Body of pancreas (tissue), 4 donors: Measurements from ENCODE around the gene SUN1. TPM values are rescaled to one million over a fixed set of nuclear protein-coding genes. Genes with fewer than 3 reads are reported as not detected.
A peak's percentile ranks its signal among the peaks of the same experiment; 100 is the strongest.

Experiments
- ATAC-seq: fragments of 150-250 bp; one replicate; pipeline ENCODE4 v1.9.1; 2016
- DNase-seq, 4 donors: peaks; one replicate each; pipeline ENCODE4 v3.0.0-alpha.2; 2019
- H3K27ac ChIP-seq, 4 donors: fragments of 200-600 bp; sonication (generic); 1 replicate in 3 of 4; 2 replicates in 1 of 4; pipeline versions ENCODE4 v1.5.1 to v1.6.1; 2016 to 2019; ENCODE audit warnings: mild to moderate bottlenecking in 1 of 4, mixed read lengths in 1 of 4, moderate library complexity in 1 of 4
- H3K27me3 ChIP-seq, 2 donors: fragments of 200-600 bp; sonication (generic); one replicate each; pipeline ENCODE4 v1.6.0; 2016; ENCODE audit warnings: mild to moderate bottlenecking in 1 of 2
- H3K36me3 ChIP-seq, 2 donors: fragments of 200-600 bp; sonication (generic); replicated peaks in 1 of 2; 2 replicates each; pipeline ENCODE4 v1.5.1; 2016; ENCODE audit warnings: low read depth in 2 of 2; ENCODE audit not compliant: insufficient read depth in 1 of 2
- H3K4me1 ChIP-seq: fragments of 200-600 bp; sonication (generic); one replicate; pipeline ENCODE4 v1.6.0; 2016
- H3K4me3 ChIP-seq, 2 donors: fragments of 200-600 bp; sonication (generic); 1 replicate in 1 of 2; 2 replicates in 1 of 2; pipeline ENCODE4 v1.5.1; 2016 to 2019
- H3K9me3 ChIP-seq, 3 donors: fragments of 200-600 bp; sonication (generic); 1 replicate in 2 of 3; 2 replicates in 1 of 3; pipeline ENCODE4 v1.5.1; 2016
- POLR2A ChIP-seq, 3 donors: fragments of 450-650 bp; IDR thresholded peaks; one replicate each; pipeline ENCODE4 v1.6.1; 2016; ENCODE audit warnings: antibody characterized with exemption in 3 of 3, mild to moderate bottlenecking in 2 of 3
- WGBS, 2 donors: methylation state at CpG; one replicate each; pipeline ENCODE4 v1.1.5; 2017; 5-methylcytosine and 5-hydroxymethylcytosine counted together
- intact Hi-C: fragments of 100-400 bp; cut with DNase I; formaldehyde crosslinking; loops from one replicate; pipeline ENCODE4 v1.15.1; 2023
- total RNA-seq, 2 donors: library from RNA; depleted of rRNA; stranded (reverse); fragments of >200 nt; gene quantifications; one replicate each; pipeline ENCODE4 v1.1.0, GENCODE V29; 2016
- TF ChIP-seq, protein P1 (sequence below), 7 experiments: fragments of 450-650 bp in 4 of 7; fragments of 200-600 bp in 3 of 7; sonication (generic) in 3 of 7; IDR thresholded peaks; one replicate each; pipeline ENCODE4 v1.5.1; 2016 to 2019; ENCODE audit warnings: antibody characterized with exemption in 7 of 7

SUN1 gene
- total RNA-seq, 2 donors from 2014 or later, result 75.8 to 122 TPM

GRCh38 chr7:865921-866320 lies 33.6 kb downstream of the SUN1 start:
- no peak overlapping the region for H3K4me3 ChIP-seq
- intact Hi-C loops, result no loop called here
- H3K9me3 ChIP-seq, result no peaks in the 10 kb centered on the region
- peaks cover 9 to 25% of the 10 kb centered on the region in 2 donors for H3K36me3 ChIP-seq
- TF ChIP-seq, protein P1, sequence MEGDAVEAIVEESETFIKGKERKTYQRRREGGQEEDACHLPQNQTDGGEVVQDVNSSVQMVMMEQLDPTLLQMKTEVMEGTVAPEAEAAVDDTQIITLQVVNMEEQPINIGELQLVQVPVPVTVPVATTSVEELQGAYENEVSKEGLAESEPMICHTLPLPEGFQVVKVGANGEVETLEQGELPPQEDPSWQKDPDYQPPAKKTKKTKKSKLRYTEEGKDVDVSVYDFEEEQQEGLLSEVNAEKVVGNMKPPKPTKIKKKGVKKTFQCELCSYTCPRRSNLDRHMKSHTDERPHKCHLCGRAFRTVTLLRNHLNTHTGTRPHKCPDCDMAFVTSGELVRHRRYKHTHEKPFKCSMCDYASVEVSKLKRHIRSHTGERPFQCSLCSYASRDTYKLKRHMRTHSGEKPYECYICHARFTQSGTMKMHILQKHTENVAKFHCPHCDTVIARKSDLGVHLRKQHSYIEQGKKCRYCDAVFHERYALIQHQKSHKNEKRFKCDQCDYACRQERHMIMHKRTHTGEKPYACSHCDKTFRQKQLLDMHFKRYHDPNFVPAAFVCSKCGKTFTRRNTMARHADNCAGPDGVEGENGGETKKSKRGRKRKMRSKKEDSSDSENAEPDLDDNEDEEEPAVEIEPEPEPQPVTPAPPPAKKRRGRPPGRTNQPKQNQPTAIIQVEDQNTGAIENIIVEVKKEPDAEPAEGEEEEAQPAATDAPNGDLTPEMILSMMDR (IDR thresholded peaks at IDR 0.05), result no peak
- TF ChIP-seq POLR2A (IDR thresholded peaks at IDR 0.05), result no peak
- no peak for ATAC-seq
- H3K27ac ChIP-seq, result no peak overlapping the region
- no peak for DNase-seq
- WGBS, 2 donors, result 92 to 94% methylated on average over 10 to 23 of the region's 25 CpGs
- peaks cover 4% of the 10 kb centered on the region for H3K4me1 ChIP-seq
- H3K27me3 ChIP-seq, result no peaks in the 10 kb centered on the region

- intact Hi-C loops, result no loop called here
- H3K4me3 ChIP-seq, result no peak overlapping the region
- no peak for TF ChIP-seq POLR2A (IDR thresholded peaks at IDR 0.05)
- TF ChIP-seq, protein P1 (IDR thresholded peaks at IDR 0.05), result no peak
Measured at GRCh38 chr7:867001-867405, 34.7 kb downstream of the SUN1 start.

DNA sequence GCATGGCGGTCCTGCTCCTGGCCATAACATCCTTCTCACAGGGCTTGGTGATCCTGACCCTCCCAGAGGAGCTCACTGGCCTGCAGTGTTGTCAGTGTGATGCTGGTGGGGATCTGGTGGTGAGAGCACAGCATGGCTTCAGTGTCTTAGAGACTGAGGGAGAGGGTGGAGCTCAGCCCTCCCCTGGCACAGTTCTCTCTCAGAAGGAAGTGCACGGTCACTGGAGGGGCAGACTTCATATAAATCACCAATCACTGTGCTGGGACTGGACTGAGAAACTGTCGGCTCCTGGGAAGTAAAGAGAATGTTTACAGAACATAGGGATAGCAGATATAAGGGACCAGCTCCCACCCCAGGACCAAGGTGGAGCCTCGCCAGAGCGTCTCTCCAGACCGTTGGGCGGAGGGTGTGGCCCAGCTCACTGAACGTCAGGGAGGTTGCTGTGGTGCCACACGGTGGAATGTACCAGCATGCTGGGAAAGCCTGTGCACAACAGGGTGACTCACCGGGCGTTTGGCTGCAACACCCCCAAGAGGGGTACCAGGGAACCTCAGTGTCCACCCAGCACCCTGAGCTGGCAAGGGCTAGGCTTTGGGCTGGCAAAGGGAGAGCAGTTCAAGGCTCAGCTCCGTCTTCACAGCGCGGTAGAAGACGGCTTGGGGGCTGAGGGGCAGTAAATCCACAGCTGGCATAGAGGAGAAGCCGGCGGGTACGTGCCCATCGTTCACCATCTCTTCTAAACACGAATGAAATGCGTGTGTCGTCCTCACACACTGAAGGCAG lies 35.3 kb downstream of the SUN1 start:
- H3K36me3 ChIP-seq, result peaks cover 0 to 14% of the 10 kb centered on the region in 2 donors
- H3K27ac ChIP-seq, result peak overlapping the region in 3 of 4 donors; percentile 6 to 38 (median 25)
- H3K27me3 ChIP-seq, result no peaks in the 10 kb centered on the region
- DNase-seq (no peak), ATAC-seq (peak; percentile 16)
- no peaks in the 10 kb centered on the region for H3K4me1 ChIP-seq
- WGBS, 2 donors, result 77 to 79% methylated on average over 12 to 22 of the region's 22 CpGs
- TF ChIP-seq, protein P1 (IDR thresholded peaks at IDR 0.05), result no peak
- TF ChIP-seq POLR2A (IDR thresholded peaks at IDR 0.05), result no peak
- H3K4me3 ChIP-seq, result no peak overlapping the region
- intact Hi-C loops, result no loop called here
- no peaks in the 10 kb centered on the region for H3K9me3 ChIP-seq

More at GRCh38 chr7:867001-867405, 34.7 kb downstream of the SUN1 start:
- DNase-seq, result peak in 2 of 4 donors; percentile 47 to 52
- H3K4me1 ChIP-seq, result no peaks in the 10 kb centered on the region
- peak overlapping the region in 2 of 4 donors; percentile 6 to 38 for H3K27ac ChIP-seq
- H3K36me3 ChIP-seq, result peaks cover 1 to 19% of the 10 kb centered on the region in 2 donors
- H3K9me3 ChIP-seq, result no peaks in the 10 kb centered on the region
- WGBS, 2 donors, result 69 to 87% methylated on average over 15 to 18 of the region's 18 CpGs
- H3K27me3 ChIP-seq, result no peaks in the 10 kb centered on the region
- ATAC-seq, result peak; percentile 30

- peak overlapping the region in 1 of 4 donors; percentile 25 for H3K27ac ChIP-seq
- H3K36me3 ChIP-seq, result peaks cover 0 to 14% of the 10 kb centered on the region in 2 donors
- no peak for TF ChIP-seq POLR2A (IDR thresholded peaks at IDR 0.05)
- no peak overlapping the region for H3K4me3 ChIP-seq
- no peaks in the 10 kb centered on the region for H3K27me3 ChIP-seq
- H3K9me3 ChIP-seq, result no peaks in the 10 kb centered on the region
- ATAC-seq (no peak), DNase-seq (no peak)
- peaks cover 2% of the 10 kb centered on the region for H3K4me1 ChIP-seq
- 91% methylated on average over 17 of the region's 17 CpGs; no CpG with 5 or more reads in 1 of the 2 donors for WGBS, 2 donors
- intact Hi-C loops, result no loop called here
Measured at GRCh38 chr7:868189-868486, 35.9 kb downstream of the SUN1 start.

DNA sequence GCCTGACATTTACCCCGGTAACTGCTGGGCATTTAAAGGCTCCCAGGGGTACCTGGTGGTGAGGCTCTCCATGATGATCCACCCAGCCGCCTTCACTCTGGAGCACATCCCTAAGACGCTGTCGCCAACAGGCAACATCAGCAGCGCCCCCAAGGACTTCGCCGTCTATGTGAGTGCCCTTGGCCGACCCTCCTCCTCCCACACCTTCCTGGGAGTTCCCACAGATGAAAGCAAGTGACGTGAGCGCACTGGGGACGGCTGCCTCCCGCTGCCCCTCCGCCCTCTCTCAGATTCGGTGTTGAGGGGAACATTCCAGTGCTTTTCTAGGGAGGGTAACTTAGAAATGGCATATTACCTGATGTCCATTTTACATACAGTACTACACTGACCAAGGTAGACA lies 37.1 kb downstream of the SUN1 start:
- H3K27ac ChIP-seq, result no peak overlapping the region
- intact Hi-C loops, result no loop called here
- peaks cover 0 to 14% of the 10 kb centered on the region in 2 donors for H3K36me3 ChIP-seq
- no peaks in the 10 kb centered on the region for H3K27me3 ChIP-seq
- no peak for TF ChIP-seq POLR2A (IDR thresholded peaks at IDR 0.05)
- TF ChIP-seq, protein P1 (IDR thresholded peaks at IDR 0.05), result no peak
- DNase-seq (no peak), ATAC-seq (no peak)
- H3K4me1 ChIP-seq, result peaks cover 14% of the 10 kb centered on the region
- WGBS, 2 donors, result 90 to 91% methylated on average over 14 of the region's 14 CpGs
- H3K9me3 ChIP-seq, result no peaks in the 10 kb centered on the region
- no peak overlapping the region for H3K4me3 ChIP-seq
